HG02981 (cell line): ENCODE data around the gene GNB3.

ENCODE experiments used
- ATAC-seq: cut with Tn5 transposase; IDR thresholded peaks from one replicate; pipeline ENCODE4 v1.9.1; 2021; ENCODE audit warnings: mild to moderate bottlenecking, moderate library complexity; ENCODE audit not compliant: unreplicated experiment

Gene GNB3

GRCh38 chr12:6823182-6824084, 17.3 kb upstream of the GNB3 start:
- no peak for ATAC-seq

DNA sequence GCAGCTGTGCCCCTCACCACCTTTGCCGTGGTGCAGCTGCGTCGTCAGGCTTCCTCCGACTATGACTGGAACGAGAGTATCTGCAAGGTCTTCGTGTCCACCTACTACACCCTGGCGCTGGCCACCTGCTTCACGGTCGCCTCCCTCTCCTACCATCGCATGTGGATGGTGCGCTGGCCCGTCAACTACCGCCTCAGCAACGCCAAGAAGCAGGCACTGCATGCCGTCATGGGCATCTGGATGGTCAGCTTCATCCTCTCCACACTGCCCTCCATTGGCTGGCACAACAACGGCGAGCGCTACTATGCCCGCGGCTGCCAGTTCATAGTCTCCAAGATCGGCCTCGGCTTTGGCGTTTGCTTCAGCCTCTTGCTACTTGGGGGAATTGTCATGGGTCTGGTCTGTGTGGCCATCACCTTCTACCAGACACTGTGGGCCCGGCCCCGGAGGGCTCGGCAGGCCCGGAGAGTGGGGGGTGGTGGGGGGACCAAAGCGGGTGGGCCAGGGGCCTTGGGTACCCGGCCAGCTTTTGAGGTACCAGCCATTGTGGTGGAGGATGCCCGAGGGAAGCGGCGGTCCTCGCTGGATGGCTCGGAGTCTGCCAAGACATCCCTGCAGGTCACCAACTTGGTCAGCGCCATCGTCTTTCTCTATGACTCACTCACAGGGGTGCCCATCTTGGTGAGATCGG, 16.5 kb upstream of the GNB3 start:
- no peak for ATAC-seq

DNA sequence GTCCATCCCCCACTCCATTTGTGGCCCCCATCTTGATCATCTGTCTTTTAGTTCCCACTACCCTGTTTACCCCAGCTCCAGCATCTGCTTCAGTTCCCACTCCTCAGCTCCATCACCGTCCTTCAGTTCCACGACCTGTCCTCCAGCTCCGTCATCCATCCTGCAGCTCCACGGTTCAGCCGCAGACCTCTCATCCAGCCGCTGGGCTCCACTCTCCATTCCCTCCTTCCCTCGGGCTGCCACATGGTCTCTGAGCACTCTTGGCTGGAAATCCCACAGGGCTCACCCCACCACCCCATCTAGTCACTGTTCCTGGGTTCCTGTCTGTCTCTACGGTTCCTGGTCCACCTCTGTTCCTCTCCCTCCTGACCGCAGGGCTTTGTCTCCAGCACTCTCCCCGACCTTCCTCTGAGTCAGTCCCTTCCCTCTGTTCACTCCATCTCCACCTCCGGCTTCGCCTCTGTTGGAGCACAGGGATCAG, 15.8 kb upstream of the GNB3 start:
- no peak for ATAC-seq

DNA sequence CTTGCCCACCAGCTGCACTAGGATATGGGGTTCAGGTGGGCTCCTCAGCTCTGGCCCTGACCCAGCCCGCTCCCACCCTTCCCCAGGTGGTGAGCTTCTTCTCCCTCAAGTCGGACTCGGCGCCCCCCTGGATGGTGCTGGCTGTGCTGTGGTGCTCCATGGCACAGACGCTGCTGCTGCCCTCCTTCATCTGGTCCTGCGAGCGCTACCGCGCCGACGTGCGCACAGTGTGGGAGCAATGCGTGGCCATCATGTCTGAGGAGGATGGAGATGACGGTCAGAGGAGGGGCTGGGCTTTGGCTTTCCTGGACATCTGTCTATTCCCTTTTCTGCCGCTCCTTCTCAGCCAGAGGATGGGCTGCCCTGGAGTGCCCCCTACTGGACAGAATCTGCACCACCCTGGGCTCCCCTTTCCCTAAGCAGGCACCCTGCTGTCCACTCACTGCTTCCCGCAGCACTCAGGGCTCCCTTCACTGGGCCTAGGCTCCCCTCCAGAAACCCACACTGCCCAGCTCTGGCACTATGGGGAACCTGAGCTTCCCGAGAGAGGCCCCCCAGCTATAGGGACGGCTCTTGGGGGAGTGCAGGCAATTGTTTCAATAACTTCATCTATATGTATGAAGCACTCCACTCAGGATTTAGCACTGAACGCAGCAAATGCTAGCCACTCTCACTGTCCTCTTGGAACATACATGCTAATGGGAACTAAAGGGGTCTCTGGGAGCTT, 15.2 kb upstream of the GNB3 start:
- ATAC-seq, result no peak

GRCh38 chr12:6826125-6826733, 14.5 kb upstream of the GNB3 start:
- no peak for ATAC-seq

DNA sequence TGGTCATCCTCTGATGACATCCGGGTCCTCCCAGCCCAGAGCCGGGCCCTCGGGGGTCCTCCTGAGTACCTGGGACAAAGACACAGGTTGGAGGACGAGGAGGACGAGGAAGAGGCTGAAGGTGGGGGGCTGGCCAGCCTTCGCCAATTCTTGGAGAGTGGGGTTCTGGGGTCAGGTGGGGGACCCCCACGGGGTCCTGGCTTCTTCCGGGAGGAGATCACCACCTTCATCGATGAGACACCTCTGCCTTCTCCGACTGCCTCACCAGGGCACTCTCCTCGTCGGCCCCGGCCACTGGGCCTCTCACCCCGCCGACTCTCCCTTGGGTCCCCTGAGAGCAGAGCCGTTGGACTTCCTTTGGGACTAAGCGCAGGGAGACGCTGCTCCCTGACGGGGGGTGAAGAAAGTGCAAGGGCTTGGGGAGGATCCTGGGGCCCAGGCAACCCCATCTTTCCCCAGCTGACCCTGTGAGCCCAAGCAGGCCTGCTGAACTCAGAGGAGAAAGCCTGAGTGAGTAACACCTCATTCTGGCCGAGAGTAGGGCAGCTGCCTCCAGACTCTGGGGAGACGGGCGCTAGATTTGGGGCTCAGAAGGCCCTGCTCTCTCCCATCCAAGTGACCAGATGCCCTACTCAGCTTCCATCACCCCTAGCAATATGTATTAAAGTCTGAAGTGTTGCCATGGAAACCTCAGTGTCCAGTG, 13.8 kb upstream of the GNB3 start:
- no peak for ATAC-seq

- no peak for ATAC-seq
These were observed 13.3 kb upstream of the GNB3 start for GRCh38 chr12:6827437-6827911.

DNA sequence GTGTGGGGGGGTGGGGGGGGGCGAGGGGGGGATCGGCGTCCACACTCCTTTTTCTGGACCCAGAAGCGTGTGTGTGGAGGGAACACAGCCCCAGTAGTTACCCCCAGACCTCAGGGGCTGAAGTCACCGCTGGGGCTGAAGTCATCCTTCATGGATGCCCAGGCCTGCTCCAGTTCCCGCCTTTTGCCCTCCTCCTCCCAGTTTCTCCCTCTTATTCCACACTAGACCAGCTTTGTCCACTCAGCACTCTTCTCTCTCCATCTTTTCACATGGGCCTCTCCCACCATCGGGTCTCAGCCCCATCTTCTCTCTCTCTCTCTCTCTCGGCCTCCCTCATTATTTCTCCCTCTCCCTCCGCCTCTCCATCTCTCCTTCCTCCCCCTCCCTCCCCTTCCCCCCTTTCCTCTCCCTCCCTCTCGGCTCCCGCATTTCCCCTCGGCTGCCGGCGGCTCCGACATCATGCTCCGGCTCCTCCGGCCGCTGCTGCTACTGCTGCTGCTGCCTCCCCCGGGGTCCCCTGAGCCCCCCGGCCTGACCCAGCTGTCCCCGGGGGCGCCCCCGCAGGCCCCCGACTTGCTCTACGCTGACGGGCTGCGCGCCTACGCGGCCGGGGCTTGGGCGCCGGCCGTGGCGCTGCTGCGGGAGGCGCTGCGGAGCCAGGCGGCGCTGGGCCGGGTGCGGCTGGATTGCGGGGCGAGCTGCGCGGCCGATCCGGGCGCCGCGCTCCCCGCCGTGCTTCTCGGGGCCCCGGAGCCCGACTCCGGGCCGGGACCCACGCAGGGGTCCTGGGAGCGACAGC, 12.5 kb upstream of the GNB3 start, which contains the start of gene P3H3:
P3H3 (plus strand) TSS at position 426 of the 799 bp plus-strand sequence; CDS start at position 460, 34 bp downstream.
- no peak for ATAC-seq

GRCh38 chr12:6828781-6829535, 11.8 kb upstream of the GNB3 start:
- ATAC-seq, result no peak

- ATAC-seq, result no peak
These were observed 11.0 kb upstream of the GNB3 start for GRCh38 chr12:6829536-6830220.

DNA sequence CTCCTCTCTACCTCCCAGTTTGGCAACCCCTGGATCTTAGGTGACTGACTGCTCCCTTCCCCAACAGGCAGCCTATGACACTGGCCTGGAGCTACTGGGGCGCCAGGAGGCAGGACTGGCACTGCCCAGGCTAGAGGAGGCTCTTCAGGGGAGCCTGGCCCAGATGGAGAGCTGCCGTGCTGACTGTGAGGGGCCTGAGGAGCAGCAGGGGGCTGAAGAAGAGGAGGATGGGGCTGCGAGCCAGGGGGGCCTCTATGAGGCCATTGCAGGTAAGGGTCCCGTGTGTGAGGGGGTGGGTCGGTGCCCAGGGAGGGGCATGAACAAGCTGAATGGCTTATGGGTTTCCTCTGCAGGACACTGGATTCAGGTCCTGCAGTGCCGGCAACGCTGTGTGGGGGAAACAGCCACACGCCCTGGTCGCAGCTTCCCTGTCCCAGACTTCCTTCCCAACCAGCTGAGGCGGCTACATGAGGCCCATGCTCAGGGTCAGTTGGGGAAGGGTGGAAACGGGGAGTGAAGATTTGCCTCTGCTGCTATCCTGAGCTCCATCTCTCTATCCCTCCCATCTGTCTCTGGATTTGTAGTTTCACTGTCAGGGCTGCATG, 10.3 kb upstream of the GNB3 start:
- ATAC-seq, result no peak

GRCh38 chr12:6830999-6831398, 9.7 kb upstream of the GNB3 start:
- ATAC-seq, result no peak

DNA sequence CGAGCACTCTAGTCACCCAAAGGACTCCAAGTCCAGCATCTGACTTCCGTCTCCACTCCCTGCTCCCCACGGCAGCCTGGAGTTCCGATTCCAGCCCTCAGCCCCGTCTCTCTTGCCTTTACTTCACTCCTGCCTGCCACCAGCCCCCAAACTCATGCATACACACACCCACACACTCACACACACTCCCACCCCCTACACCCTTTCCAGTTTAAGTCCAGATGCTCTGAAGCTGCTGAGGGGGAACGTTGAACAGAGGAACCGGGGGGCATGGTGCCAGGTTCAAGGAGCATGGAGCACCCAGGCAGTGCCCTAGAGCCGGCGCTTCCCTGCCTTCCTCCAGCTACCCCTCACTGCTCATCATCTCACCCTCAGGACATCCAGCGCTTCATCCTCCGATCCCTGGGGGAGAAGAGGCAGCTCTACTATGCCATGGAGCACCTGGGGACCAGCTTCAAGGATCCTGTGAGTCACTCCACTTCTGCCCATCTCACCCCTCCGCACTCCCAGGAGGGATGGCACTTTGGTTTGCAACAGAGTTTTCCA, 9.2 kb upstream of the GNB3 start:
- no peak for ATAC-seq

GRCh38 chr12:6832125-6832524, 8.6 kb upstream of the GNB3 start:
- ATAC-seq, result no peak

GRCh38 chr12:6833189-6833890, 7.4 kb upstream of the GNB3 start:
- ATAC-seq, result no peak

DNA sequence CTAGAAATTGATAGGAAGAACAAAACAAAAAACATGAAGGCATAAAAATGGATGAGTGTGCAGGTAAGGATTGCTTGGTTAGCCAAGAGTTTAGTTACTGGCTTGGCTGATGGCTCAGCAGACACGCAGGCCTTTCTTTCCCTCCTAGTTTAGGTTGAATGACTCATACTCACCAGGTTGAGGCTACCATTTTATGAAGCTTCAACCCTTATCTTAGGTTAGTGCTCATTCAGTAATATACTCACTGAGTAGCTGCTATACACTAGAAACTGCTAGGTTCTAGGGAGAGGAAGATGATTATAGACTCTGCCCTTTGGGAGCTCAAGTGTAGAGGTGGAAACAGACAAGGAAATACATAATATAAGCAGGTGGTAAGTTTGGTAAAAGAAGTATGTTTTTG, 6.5 kb upstream of the GNB3 start:
- ATAC-seq, result no peak

GRCh38 chr12:6834873-6835272, 5.9 kb upstream of the GNB3 start:
- no peak for ATAC-seq
